K562 (cell line): ENCODE measurements around the gene DNAJC2. TPM values are rescaled to one million over a fixed set of nuclear protein-coding genes. Genes with fewer than 3 reads are reported as not detected.

ENCODE experiments used
- DIDO1 ChIP-seq: fragments of 450-650 bp; IDR thresholded peaks from 2 replicates; pipeline ENCODE4 v1.6.1; 2016; ENCODE audit warnings: low read depth, missing biosample characterization, missing genetic modification characterization
- EGR1 ChIP-seq: fragments of 450-650 bp; conservative IDR thresholded peaks from 2 replicates; pipeline ENCODE4 v1.6.1; 2017; ENCODE audit warnings: mild to moderate bottlenecking
- EHMT2 ChIP-seq: fragments of 450-650 bp; IDR thresholded peaks from 2 replicates; pipeline ENCODE4 v1.6.1; 2018; ENCODE audit warnings: antibody characterized with exemption
- PML ChIP-seq: IDR thresholded peaks from 2 replicates; pipeline ENCODE4 v1.6.1; 2012; ENCODE audit warnings: low read length, inconsistent platforms
- POLR2AphosphoS5 ChIP-seq: IDR thresholded peaks from 2 replicates; pipeline ENCODE4 v1.6.1; 2011; ENCODE audit warnings: mild to moderate bottlenecking, low read depth, low read length, moderate library complexity; ENCODE audit not compliant: control insufficient read depth, insufficient read depth
- PTTG1 ChIP-seq: fragments of 450-650 bp; IDR thresholded peaks from 2 replicates; pipeline ENCODE4 v1.6.1; 2016; ENCODE audit warnings: low read depth, mild to moderate bottlenecking, missing genetic modification characterization, missing compliant biosample characterization
- TEAD2 ChIP-seq: fragments of 450-650 bp; IDR thresholded peaks from 2 replicates; pipeline ENCODE4 v1.6.1; 2016; ENCODE audit warnings: missing genetic modification characterization, control low read depth, missing compliant biosample characterization
- polyA plus RNA-seq, 8 experiments: library from polyadenylated mRNA; depleted of rRNA in 4 of 8; stranded (reverse) in 5 of 8; unstranded in 3 of 8; fragments of >200 nt; fragmentation: Nextera tagmentation in 2 of 8; fragmentation: Illumina TruSeq in 1 of 8; extraction: Ambion mirVana in 2 of 8; extraction: Trizol in 1 of 8; gene quantifications; 2 replicates each; pipeline versions ENCODE4 v1.2.1 to v1.2.3, GENCODE V29; 2011 to 2014; ENCODE audit warnings: inconsistent platforms in 1 of 8, missing spikeins in 1 of 8
- total RNA-seq, 7 experiments: library from RNA; depleted of rRNA in 6 of 7; stranded (reverse); fragments of >200 nt in 6 of 7; fragmentation: Illumina TruSeq in 2 of 7; extraction: Trizol in 2 of 7; gene quantifications; 2 replicates each; pipeline versions ENCODE4 v1.2.1 to v1.2.3, GENCODE V29; 2011 to 2021; ENCODE audit warnings: low replicate concordance in 1 of 7
- TF ChIP-seq, protein P1 (sequence below): sonication (generic); formaldehyde crosslinking; IDR thresholded peaks from 2 replicates; pipeline ENCODE4 v1.8.1; 2023; ENCODE audit warnings: mild to moderate bottlenecking, missing genetic modification reagents, moderate library complexity
- TF ChIP-seq, protein P2 (sequence below): fragments of 450-650 bp; IDR thresholded peaks from 2 replicates; pipeline ENCODE4 v1.6.1; 2017; ENCODE audit warnings: mild to moderate bottlenecking, moderate library complexity
- TF ChIP-seq, protein P3 (sequence below), 2 experiments: fragments of 450-650 bp; IDR thresholded peaks; 2 replicates each; pipeline ENCODE4 v1.6.1; 2018; ENCODE audit warnings: mild to moderate bottlenecking in 2 of 2, low read depth in 1 of 2; ENCODE audit not compliant: partially characterized antibody in 2 of 2
- TF ChIP-seq, protein P4 (sequence below): sonication (generic); formaldehyde crosslinking; IDR thresholded peaks from 2 replicates; pipeline ENCODE4 v1.8.0; 2023; ENCODE audit warnings: mild to moderate bottlenecking, missing genetic modification reagents
- TF ChIP-seq, protein P5 (sequence below): fragments of 250-450 bp; sonication (Bioruptor Pico); IDR thresholded peaks from 2 replicates; pipeline ENCODE4 v1.9.0; 2021; ENCODE audit warnings: mild to moderate bottlenecking
- TF ChIP-seq, protein P6 (sequence below): sonication (generic); formaldehyde crosslinking; IDR thresholded peaks from 2 replicates; pipeline ENCODE4 v1.8.0; 2022; ENCODE audit warnings: mild to moderate bottlenecking, missing genetic modification reagents
- TF ChIP-seq, protein P7 (sequence below): sonication (generic); formaldehyde crosslinking; IDR thresholded peaks from 2 replicates; pipeline ENCODE4 v1.8.0; 2022; ENCODE audit warnings: missing genetic modification reagents, mild to moderate bottlenecking, borderline replicate concordance
- TF ChIP-seq, protein P8 (sequence below): fragments of 250-450 bp; sonication (Bioruptor Pico); IDR thresholded peaks from 2 replicates; pipeline ENCODE4 v1.5.0; 2021

Gene DNAJC2
- total and polyA plus RNA-seq, 9 of the 15 experiments (the other 6 are each of a cell fraction or from before 2014, with no cell fraction given): 40.2 to 157 (median 92.1) TPM

DNA sequence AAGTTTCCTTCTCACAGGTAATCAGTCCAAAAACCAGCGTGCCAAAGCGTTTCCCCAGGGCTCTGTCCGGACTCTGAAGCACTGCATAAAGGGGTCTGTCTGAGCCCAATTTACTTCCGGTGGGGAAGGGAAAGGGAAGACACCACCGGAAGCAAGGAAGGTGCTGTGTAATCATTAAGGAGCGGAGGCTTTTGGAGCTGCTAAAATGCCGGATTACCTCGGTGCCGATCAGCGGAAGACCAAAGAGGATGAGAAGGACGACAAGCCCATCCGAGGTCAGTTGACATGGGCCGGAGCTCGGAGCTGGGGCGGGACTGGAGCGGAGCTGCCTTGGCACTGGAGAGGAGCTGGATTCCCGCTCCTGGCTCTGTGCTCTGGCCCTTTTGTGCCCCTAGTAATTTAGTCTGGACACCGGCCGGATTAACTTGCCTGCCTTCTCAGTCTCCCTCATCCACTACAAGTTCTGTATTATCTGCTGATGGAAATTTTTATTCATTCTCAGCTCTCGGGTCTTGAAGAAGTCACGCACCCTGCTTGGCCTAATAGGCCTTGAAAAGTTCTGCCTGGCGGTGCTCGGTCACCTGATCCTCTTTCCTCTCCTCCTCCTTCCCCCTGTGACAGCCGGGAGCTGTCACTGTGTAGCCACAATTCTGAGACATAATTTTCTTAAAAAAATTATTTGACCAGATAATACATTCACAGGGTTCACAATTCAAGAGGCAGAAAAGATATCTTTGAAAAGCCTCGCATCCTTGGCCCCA is 3.1 kb upstream of the DNAJC2 start, which contains the start of gene PSMC2 (continued):
- TF ChIP-seq, protein P1, sequence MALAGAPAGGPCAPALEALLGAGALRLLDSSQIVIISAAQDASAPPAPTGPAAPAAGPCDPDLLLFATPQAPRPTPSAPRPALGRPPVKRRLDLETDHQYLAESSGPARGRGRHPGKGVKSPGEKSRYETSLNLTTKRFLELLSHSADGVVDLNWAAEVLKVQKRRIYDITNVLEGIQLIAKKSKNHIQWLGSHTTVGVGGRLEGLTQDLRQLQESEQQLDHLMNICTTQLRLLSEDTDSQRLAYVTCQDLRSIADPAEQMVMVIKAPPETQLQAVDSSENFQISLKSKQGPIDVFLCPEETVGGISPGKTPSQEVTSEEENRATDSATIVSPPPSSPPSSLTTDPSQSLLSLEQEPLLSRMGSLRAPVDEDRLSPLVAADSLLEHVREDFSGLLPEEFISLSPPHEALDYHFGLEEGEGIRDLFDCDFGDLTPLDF (CRISPR knock-in tag): peak; percentile 80
- TF ChIP-seq, protein P2, sequence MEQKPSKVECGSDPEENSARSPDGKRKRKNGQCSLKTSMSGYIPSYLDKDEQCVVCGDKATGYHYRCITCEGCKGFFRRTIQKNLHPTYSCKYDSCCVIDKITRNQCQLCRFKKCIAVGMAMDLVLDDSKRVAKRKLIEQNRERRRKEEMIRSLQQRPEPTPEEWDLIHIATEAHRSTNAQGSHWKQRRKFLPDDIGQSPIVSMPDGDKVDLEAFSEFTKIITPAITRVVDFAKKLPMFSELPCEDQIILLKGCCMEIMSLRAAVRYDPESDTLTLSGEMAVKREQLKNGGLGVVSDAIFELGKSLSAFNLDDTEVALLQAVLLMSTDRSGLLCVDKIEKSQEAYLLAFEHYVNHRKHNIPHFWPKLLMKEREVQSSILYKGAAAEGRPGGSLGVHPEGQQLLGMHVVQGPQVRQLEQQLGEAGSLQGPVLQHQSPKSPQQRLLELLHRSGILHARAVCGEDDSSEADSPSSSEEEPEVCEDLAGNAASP: no peak
- TF ChIP-seq, protein P3, sequence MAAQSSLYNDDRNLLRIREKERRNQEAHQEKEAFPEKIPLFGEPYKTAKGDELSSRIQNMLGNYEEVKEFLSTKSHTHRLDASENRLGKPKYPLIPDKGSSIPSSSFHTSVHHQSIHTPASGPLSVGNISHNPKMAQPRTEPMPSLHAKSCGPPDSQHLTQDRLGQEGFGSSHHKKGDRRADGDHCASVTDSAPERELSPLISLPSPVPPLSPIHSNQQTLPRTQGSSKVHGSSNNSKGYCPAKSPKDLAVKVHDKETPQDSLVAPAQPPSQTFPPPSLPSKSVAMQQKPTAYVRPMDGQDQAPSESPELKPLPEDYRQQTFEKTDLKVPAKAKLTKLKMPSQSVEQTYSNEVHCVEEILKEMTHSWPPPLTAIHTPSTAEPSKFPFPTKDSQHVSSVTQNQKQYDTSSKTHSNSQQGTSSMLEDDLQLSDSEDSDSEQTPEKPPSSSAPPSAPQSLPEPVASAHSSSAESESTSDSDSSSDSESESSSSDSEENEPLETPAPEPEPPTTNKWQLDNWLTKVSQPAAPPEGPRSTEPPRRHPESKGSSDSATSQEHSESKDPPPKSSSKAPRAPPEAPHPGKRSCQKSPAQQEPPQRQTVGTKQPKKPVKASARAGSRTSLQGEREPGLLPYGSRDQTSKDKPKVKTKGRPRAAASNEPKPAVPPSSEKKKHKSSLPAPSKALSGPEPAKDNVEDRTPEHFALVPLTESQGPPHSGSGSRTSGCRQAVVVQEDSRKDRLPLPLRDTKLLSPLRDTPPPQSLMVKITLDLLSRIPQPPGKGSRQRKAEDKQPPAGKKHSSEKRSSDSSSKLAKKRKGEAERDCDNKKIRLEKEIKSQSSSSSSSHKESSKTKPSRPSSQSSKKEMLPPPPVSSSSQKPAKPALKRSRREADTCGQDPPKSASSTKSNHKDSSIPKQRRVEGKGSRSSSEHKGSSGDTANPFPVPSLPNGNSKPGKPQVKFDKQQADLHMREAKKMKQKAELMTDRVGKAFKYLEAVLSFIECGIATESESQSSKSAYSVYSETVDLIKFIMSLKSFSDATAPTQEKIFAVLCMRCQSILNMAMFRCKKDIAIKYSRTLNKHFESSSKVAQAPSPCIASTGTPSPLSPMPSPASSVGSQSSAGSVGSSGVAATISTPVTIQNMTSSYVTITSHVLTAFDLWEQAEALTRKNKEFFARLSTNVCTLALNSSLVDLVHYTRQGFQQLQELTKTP (IDR thresholded peaks at IDR 0.05; ENCODE audit: low read depth in 1 of 2, partially characterized antibody in 2 of 2): peak; percentile 45 to 59
- TF ChIP-seq PML (peak; percentile 84), DIDO1 (tag) (peak; percentile 90), TEAD2 (tag) (no peak), POLR2AphosphoS5 (peak; percentile 95), EHMT2 (no peak), EGR1 (no peak), PTTG1 (no peak)
- TF ChIP-seq, protein P4, sequence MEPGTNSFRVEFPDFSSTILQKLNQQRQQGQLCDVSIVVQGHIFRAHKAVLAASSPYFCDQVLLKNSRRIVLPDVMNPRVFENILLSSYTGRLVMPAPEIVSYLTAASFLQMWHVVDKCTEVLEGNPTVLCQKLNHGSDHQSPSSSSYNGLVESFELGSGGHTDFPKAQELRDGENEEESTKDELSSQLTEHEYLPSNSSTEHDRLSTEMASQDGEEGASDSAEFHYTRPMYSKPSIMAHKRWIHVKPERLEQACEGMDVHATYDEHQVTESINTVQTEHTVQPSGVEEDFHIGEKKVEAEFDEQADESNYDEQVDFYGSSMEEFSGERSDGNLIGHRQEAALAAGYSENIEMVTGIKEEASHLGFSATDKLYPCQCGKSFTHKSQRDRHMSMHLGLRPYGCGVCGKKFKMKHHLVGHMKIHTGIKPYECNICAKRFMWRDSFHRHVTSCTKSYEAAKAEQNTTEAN (CRISPR knock-in tag): no peak
- TF ChIP-seq, protein P5, sequence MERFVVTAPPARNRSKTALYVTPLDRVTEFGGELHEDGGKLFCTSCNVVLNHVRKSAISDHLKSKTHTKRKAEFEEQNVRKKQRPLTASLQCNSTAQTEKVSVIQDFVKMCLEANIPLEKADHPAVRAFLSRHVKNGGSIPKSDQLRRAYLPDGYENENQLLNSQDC (CRISPR knock-in tag): 0 out of 2 replicates have a peak, but pooled peaks have one; percentile 24
- TF ChIP-seq, protein P6, sequence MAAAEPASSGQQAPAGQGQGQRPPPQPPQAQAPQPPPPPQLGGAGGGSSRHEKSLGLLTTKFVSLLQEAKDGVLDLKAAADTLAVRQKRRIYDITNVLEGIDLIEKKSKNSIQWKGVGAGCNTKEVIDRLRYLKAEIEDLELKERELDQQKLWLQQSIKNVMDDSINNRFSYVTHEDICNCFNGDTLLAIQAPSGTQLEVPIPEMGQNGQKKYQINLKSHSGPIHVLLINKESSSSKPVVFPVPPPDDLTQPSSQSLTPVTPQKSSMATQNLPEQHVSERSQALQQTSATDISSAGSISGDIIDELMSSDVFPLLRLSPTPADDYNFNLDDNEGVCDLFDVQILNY: 0 out of 2 replicates have a peak, but pooled peaks have one; percentile 50
- TF ChIP-seq, protein P7, sequence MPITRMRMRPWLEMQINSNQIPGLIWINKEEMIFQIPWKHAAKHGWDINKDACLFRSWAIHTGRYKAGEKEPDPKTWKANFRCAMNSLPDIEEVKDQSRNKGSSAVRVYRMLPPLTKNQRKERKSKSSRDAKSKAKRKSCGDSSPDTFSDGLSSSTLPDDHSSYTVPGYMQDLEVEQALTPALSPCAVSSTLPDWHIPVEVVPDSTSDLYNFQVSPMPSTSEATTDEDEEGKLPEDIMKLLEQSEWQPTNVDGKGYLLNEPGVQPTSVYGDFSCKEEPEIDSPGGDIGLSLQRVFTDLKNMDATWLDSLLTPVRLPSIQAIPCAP (CRISPR knock-in tag): no peak
- TF ChIP-seq, protein P8, sequence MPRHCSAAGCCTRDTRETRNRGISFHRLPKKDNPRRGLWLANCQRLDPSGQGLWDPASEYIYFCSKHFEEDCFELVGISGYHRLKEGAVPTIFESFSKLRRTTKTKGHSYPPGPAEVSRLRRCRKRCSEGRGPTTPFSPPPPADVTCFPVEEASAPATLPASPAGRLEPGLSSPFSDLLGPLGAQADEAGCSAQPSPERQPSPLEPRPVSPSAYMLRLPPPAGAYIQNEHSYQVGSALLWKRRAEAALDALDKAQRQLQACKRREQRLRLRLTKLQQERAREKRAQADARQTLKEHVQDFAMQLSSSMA (CRISPR knock-in tag): no peak
